ENCODE results near the gene AIFM1.

AIFM1 gene

DNA sequence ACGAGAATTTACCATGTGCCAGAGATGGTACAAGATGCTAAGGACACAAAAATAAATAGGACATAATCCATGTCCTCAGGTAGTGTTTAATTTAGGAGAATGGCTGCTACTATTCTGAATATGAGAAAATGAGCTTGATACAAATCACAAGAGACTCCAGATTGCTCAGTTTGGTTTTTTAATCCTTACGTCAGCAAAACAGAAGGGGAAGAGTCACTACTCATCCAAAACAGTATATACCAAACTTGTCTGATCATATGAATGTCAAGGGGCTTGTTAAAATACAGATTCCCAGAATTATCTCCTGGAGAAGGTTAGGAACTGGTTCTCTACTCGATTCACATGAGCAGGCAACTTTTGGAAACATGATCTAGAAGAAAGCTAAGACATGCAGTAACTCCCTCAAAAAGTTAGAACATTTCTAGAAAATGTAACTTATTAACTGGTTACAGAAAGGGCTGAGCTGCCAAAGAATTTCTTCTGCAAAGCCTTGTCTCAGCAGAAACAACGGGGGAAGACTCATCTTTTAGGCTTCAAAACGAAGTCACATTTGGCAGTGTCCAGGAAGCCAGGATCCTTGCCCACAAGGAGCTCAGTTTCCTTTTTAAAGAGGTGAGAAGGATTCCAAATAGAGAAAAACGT, 3.4 kb downstream of the AIFM1 start:
- no peak for TF ChIP-seq CTCF (IDR thresholded peaks at IDR 0.05; ENCODE audit: unreplicated experiment in 3 of 3)
- peak overlapping the region; percentile 69 to 90 (median 86) for H3K27ac Mint-ChIP-seq
- H3K27me3 Mint-ChIP-seq (ENCODE audit: low read depth) = no peaks in the 10 kb centered on the region
- peaks cover 22% of the 10 kb centered on the region for H3K4me1 Mint-ChIP-seq
- peaks cover 5% of the 10 kb centered on the region for H3K36me3 Mint-ChIP-seq (ENCODE audit: low read depth)
- H3K9me3 Mint-ChIP-seq = peaks cover 3% of the 10 kb centered on the region
- H3K4me3 Mint-ChIP-seq = peak overlapping the region; percentile 46 to 92 (median 59)

DNA sequence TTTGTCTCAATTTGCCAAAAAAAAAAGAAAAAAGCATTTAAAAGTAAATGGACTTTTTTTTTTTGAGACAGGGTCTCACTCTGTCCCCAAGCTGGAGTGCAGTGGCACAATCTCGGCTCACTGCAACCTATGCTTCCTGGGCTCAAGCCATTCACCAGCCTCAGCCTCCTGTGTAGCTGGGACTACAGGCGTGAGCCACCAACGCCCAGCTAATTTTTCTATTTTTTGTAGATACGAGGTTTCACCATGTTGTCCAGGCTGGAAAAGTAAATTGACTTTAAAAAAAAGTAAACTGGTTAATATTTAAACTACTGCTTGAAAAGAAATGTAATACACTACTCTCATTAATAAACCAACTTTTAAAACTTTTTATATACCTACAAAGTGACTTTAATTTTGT, 5.9 kb downstream of the AIFM1 start:
- Mint-ChIP-seq H3K4me1 (peaks cover 14% of the 10 kb centered on the region), H3K27me3 (ENCODE audit: low read depth) (no peaks in the 10 kb centered on the region), H3K36me3 (ENCODE audit: low read depth) (peaks cover 5% of the 10 kb centered on the region), H3K27ac (no peak overlapping the region), H3K9me3 (no peaks in the 10 kb centered on the region), H3K4me3 (no peak overlapping the region)
- no peak for TF ChIP-seq CTCF (IDR thresholded peaks at IDR 0.05; ENCODE audit: unreplicated experiment in 3 of 3)

DNA sequence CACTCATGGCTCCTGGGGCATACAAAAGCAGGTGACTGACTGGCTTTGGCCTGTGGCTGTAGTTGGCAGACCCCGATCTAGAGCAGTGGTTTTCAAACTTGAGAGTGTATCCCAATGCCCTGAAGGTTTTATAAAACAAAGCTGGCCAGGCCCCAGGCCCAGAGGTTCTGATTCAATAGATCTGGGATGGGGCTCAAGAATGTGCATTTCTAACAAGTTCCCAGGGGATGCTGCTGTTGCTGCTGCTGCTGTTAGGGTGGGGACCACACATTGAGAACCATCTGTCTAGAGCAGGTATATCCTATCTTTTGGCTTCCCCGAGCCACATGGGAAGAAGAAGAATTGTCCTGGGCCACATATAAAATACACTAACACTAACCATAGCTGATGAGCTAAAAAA, 7.3 kb downstream of the AIFM1 start:
- Mint-ChIP-seq H3K4me1 (peaks cover 9% of the 10 kb centered on the region), H3K36me3 (ENCODE audit: low read depth) (peaks cover 8% of the 10 kb centered on the region), H3K4me3 (no peak overlapping the region), H3K27ac (no peak overlapping the region), H3K27me3 (ENCODE audit: low read depth) (no peaks in the 10 kb centered on the region), H3K9me3 (no peaks in the 10 kb centered on the region)
- no peak for TF ChIP-seq CTCF (IDR thresholded peaks at IDR 0.05; ENCODE audit: unreplicated experiment in 3 of 3)

GRCh38 chrX:130155564-130155963, 10.1 kb downstream of the AIFM1 start:
- H3K9me3 Mint-ChIP-seq = no peaks in the 10 kb centered on the region
- no peaks in the 10 kb centered on the region for H3K27me3 Mint-ChIP-seq (ENCODE audit: low read depth)
- H3K4me3 Mint-ChIP-seq = no peak overlapping the region
- TF ChIP-seq CTCF (IDR thresholded peaks at IDR 0.05; ENCODE audit: unreplicated experiment in 3 of 3) = no peak
- no peaks in the 10 kb centered on the region for H3K4me1 Mint-ChIP-seq
- H3K27ac Mint-ChIP-seq = no peak overlapping the region
- H3K36me3 Mint-ChIP-seq (ENCODE audit: low read depth) = peaks cover 6% of the 10 kb centered on the region

DNA sequence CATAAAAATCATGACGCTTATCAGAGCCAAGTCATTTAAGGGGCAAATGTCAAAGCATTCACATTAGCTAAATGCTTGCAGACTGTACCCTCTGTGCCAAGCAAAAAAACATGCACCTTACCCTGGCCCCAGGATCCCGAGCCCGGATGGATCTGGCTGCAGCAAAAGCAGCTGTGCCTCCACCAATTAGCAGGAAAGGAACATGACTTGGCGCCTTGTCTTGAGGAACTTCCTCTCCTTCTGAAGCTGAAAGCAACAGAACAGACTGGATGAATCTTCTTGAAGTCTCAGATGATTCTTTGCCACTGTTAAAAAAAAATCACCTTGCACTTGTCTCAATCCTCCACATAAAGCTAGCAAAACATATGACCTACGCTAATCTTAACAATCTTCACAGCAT, 18.0 kb downstream of the AIFM1 start:
- Mint-ChIP-seq H3K27me3 (ENCODE audit: low read depth) (no peaks in the 10 kb centered on the region), H3K9me3 (peaks cover 15% of the 10 kb centered on the region), H3K4me3 (no peak overlapping the region), H3K36me3 (ENCODE audit: low read depth) (peaks cover 54% of the 10 kb centered on the region), H3K4me1 (no peaks in the 10 kb centered on the region), H3K27ac (no peak overlapping the region)
- no peak for TF ChIP-seq CTCF (IDR thresholded peaks at IDR 0.05; ENCODE audit: unreplicated experiment in 3 of 3)

DNA sequence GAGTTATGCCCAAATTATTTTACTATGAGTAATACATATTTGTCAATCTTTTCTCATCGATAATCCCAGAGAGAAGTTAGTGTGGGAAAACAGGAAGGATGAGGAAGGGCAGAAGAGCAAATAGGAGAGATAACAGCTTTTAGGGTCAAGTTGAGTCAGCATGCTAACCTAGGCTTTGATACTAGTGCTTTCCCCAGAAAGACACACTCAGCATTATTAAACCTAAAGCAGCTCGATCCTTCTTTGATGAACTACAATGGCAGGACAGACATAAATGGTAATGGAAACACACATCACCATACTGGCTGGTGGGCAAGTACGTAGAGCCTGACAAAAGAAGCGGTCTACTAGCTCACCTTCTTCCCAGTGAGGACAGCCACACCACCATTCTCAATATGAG, 20.5 kb downstream of the AIFM1 start:
- H3K4me1 Mint-ChIP-seq = no peaks in the 10 kb centered on the region
- peaks cover 57% of the 10 kb centered on the region for H3K36me3 Mint-ChIP-seq (ENCODE audit: low read depth)
- TF ChIP-seq CTCF (IDR thresholded peaks at IDR 0.05; ENCODE audit: unreplicated experiment in 3 of 3) = no peak
- H3K27ac Mint-ChIP-seq = no peak overlapping the region
- H3K9me3 Mint-ChIP-seq = peaks cover 15% of the 10 kb centered on the region
- H3K27me3 Mint-ChIP-seq (ENCODE audit: low read depth) = no peaks in the 10 kb centered on the region
- H3K4me3 Mint-ChIP-seq = no peak overlapping the region
